Measurements from ENCODE around the gene RCSD1.

The RCSD1 gene

DNA sequence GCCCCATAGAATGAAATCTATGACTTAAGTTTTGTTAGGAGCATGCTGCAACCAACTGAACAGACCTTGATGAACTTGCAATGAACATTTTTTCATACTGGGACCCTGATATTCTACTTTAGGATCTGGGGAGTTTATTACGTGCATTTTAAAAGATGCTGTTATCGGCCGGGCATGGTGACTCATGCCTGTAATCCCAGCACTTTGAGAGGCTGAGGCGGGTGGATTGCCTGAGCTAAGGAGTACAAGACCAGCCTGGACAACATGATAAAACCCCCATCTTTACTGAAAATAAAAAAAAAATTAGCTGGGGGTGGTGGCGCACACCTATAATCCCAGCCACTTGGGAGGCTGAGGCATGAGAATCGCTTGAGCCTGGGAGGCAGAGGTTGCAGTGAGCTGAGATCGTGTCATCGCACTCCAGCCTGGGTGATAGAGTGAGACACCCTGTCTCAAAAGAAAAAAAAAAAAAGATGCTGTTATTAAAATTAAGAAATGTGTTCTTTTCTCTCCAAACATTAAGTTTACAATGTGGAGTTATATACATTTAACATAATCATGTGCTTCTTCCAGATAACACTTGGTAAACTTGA lies 98.9 kb downstream of the RCSD1 start:
- Histone ChIP-seq H3K79me2 (ENCODE audit: control insufficient read depth, low read length) (peaks cover 75% of the 10 kb centered on the region), H3K9me2 (replicated peaks; ENCODE audit: control insufficient read depth, low read length) (no peaks in the 10 kb centered on the region), H3K4me3 (ENCODE audit: low read length) (no peak overlapping the region), H3K4me1 (ENCODE audit: control insufficient read depth, low read length) (peaks cover 27% of the 10 kb centered on the region), H3K27ac (ENCODE audit: low read depth, low read length) (no peak overlapping the region), H3K4me2 (ENCODE audit: low read length) (no peak overlapping the region), H3K9me3 (ENCODE audit: control insufficient read depth, insufficient read depth, low read length) (no peaks in the 10 kb centered on the region), H3K27me3 (ENCODE audit: control insufficient read depth, low read length) (no peaks in the 10 kb centered on the region), H4K20me1 (ENCODE audit: control insufficient read depth, insufficient read depth, low read depth, low read length) (no peaks in the 10 kb centered on the region), H3K36me3 (ENCODE audit: control insufficient read depth, low read length) (peaks cover 16% of the 10 kb centered on the region), H3F3A (ENCODE audit: control insufficient read depth, insufficient read depth) (no peaks in the 10 kb centered on the region)
- no peak for TF ChIP-seq EZH2phosphoT487 (IDR thresholded peaks at IDR 0.05; ENCODE audit: borderline replicate concordance, low read length)
- TF ChIP-seq, protein P1, sequence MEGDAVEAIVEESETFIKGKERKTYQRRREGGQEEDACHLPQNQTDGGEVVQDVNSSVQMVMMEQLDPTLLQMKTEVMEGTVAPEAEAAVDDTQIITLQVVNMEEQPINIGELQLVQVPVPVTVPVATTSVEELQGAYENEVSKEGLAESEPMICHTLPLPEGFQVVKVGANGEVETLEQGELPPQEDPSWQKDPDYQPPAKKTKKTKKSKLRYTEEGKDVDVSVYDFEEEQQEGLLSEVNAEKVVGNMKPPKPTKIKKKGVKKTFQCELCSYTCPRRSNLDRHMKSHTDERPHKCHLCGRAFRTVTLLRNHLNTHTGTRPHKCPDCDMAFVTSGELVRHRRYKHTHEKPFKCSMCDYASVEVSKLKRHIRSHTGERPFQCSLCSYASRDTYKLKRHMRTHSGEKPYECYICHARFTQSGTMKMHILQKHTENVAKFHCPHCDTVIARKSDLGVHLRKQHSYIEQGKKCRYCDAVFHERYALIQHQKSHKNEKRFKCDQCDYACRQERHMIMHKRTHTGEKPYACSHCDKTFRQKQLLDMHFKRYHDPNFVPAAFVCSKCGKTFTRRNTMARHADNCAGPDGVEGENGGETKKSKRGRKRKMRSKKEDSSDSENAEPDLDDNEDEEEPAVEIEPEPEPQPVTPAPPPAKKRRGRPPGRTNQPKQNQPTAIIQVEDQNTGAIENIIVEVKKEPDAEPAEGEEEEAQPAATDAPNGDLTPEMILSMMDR (IDR thresholded peaks at IDR 0.05; ENCODE audit: low read depth, low read length, poor library complexity, severe bottlenecking) = no peak

GRCh38 chr1:167734227-167734626 lies 104.2 kb downstream of the RCSD1 start:
- Histone ChIP-seq H3F3A (ENCODE audit: control insufficient read depth, insufficient read depth) (no peaks in the 10 kb centered on the region), H3K27me3 (ENCODE audit: control insufficient read depth, low read length) (no peaks in the 10 kb centered on the region), H3K79me2 (ENCODE audit: control insufficient read depth, low read length) (peaks cover 71% of the 10 kb centered on the region), H3K9me2 (replicated peaks; ENCODE audit: control insufficient read depth, low read length) (no peaks in the 10 kb centered on the region), H3K4me1 (ENCODE audit: control insufficient read depth, low read length) (peaks cover 3% of the 10 kb centered on the region), H3K36me3 (ENCODE audit: control insufficient read depth, low read length) (peaks cover 10% of the 10 kb centered on the region), H3K4me3 (ENCODE audit: low read length) (no peak overlapping the region), H4K20me1 (ENCODE audit: control insufficient read depth, insufficient read depth, low read depth, low read length) (no peaks in the 10 kb centered on the region), H3K27ac (ENCODE audit: low read depth, low read length) (no peak overlapping the region), H3K9me3 (ENCODE audit: control insufficient read depth, insufficient read depth, low read length) (no peaks in the 10 kb centered on the region), H3K4me2 (ENCODE audit: low read length) (no peak overlapping the region)
- TF ChIP-seq EZH2phosphoT487 (IDR thresholded peaks at IDR 0.05; ENCODE audit: borderline replicate concordance, low read length) = no peak
- TF ChIP-seq, protein P1 (IDR thresholded peaks at IDR 0.05; ENCODE audit: low read depth, low read length, poor library complexity, severe bottlenecking) = no peak

DNA sequence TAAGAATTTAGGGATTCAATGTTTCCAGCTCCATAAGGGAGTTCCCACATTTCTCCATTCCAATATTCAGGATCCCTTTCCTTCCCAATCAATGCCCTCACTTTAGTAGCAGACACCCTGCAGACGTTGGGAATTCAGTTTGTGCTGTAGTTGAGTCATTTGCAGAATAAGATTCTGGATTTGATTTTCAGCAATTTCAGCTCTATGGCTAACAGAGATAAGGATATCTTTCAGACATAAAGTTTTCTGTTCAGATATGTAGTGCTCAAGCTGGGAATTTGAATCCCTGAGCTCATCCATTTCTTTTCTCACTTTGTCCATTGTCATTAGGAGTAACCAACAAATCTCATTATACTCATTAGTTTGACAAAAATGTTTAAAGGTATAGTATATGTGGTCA lies 104.8 kb downstream of the RCSD1 start:
- Histone ChIP-seq H3K4me1 (ENCODE audit: control insufficient read depth, low read length) (no peaks in the 10 kb centered on the region), H3K36me3 (ENCODE audit: control insufficient read depth, low read length) (peaks cover 7% of the 10 kb centered on the region), H3F3A (ENCODE audit: control insufficient read depth, insufficient read depth) (no peaks in the 10 kb centered on the region), H4K20me1 (ENCODE audit: control insufficient read depth, insufficient read depth, low read depth, low read length) (no peaks in the 10 kb centered on the region), H3K4me3 (ENCODE audit: low read length) (no peak overlapping the region), H3K27me3 (ENCODE audit: control insufficient read depth, low read length) (no peaks in the 10 kb centered on the region), H3K4me2 (ENCODE audit: low read length) (no peak overlapping the region), H3K9me3 (ENCODE audit: control insufficient read depth, insufficient read depth, low read length) (no peaks in the 10 kb centered on the region), H3K9me2 (replicated peaks; ENCODE audit: control insufficient read depth, low read length) (no peaks in the 10 kb centered on the region), H3K27ac (ENCODE audit: low read depth, low read length) (no peak overlapping the region), H3K79me2 (ENCODE audit: control insufficient read depth, low read length) (peaks cover 71% of the 10 kb centered on the region)
- TF ChIP-seq, protein P1 (IDR thresholded peaks at IDR 0.05; ENCODE audit: low read depth, low read length, poor library complexity, severe bottlenecking) = no peak
- TF ChIP-seq EZH2phosphoT487 (IDR thresholded peaks at IDR 0.05; ENCODE audit: borderline replicate concordance, low read length) = no peak

All from DOHH2 (cell line).